ENCODE results near the gene IGFL4.

Gene IGFL4

GRCh38 chr19:46014534-46014933 lies 26.3 kb downstream of the IGFL4 start:
- Histone ChIP-seq H3K36me3 (replicated peaks; ENCODE audit: insufficient read depth, low read length) (no peaks in the 10 kb centered on the region), H3K9me2 (replicated peaks; ENCODE audit: insufficient read depth, low read length) (no peaks in the 10 kb centered on the region), H3K4me2 (ENCODE audit: low read depth, low read length) (no peak overlapping the region), H3K9ac (ENCODE audit: low read length) (no peak overlapping the region), H3F3A (ENCODE audit: insufficient read depth, low read length) (peaks cover 6% of the 10 kb centered on the region), H2AFZ (ENCODE audit: low read length) (no peak overlapping the region), H3K9me3 (replicated peaks; ENCODE audit: insufficient read depth, low read length) (no peaks in the 10 kb centered on the region), H3K27me3 (replicated peaks; ENCODE audit: insufficient read depth, low read length) (no peaks in the 10 kb centered on the region), H3K27ac (ENCODE audit: low read length) (no peak overlapping the region), H3K4me1 (ENCODE audit: low read length) (0 out of 2 replicates have a peak, but pooled peaks cover 4% of the 10 kb centered on the region), H3K79me2 (ENCODE audit: low read length) (no peaks in the 10 kb centered on the region), H4K20me1 (ENCODE audit: insufficient read depth, low read length) (no peaks in the 10 kb centered on the region), H3K4me3 (ENCODE audit: low read length) (no peak overlapping the region)
- DNase-seq: no peak
- TF ChIP-seq EZH2phosphoT487 (IDR thresholded peaks at IDR 0.05; ENCODE audit: low read length): no peak
- TF ChIP-seq CTCF (IDR thresholded peaks at IDR 0.05; ENCODE audit: low read length): no peak
- no peak for TF ChIP-seq EZH2 (optimal IDR thresholded peaks at IDR 0.05; ENCODE audit: low read depth, low read length)

GRCh38 chr19:46009530-46010510 lies 31.0 kb downstream of the IGFL4 start:
- Histone ChIP-seq H3K9ac (ENCODE audit: low read length) (no peak overlapping the region), H3K4me1 (ENCODE audit: low read length) (no peaks in the 10 kb centered on the region), H3K4me3 (ENCODE audit: low read length) (no peak overlapping the region), H3F3A (ENCODE audit: insufficient read depth, low read length) (peaks cover 6% of the 10 kb centered on the region; the same call in 1 of the 2 replicates), H3K4me2 (ENCODE audit: low read depth, low read length) (no peak overlapping the region), H3K9me3 (replicated peaks; ENCODE audit: insufficient read depth, low read length) (no peaks in the 10 kb centered on the region), H2AFZ (ENCODE audit: low read length) (no peak overlapping the region), H3K36me3 (replicated peaks; ENCODE audit: insufficient read depth, low read length) (no peaks in the 10 kb centered on the region), H3K27me3 (replicated peaks; ENCODE audit: insufficient read depth, low read length) (no peaks in the 10 kb centered on the region), H3K9me2 (replicated peaks; ENCODE audit: insufficient read depth, low read length) (no peaks in the 10 kb centered on the region), H3K27ac (ENCODE audit: low read length) (no peak overlapping the region), H3K79me2 (ENCODE audit: low read length) (no peaks in the 10 kb centered on the region), H4K20me1 (ENCODE audit: insufficient read depth, low read length) (no peaks in the 10 kb centered on the region)
- peak; percentile 30 for DNase-seq
- TF ChIP-seq CTCF (IDR thresholded peaks at IDR 0.05; ENCODE audit: low read length) (peak; percentile 82), EZH2phosphoT487 (IDR thresholded peaks at IDR 0.05; ENCODE audit: low read length) (no peak)

- Histone ChIP-seq H3K4me3 (ENCODE audit: low read length) (no peak overlapping the region), H3K4me1 (ENCODE audit: low read length) (no peaks in the 10 kb centered on the region), H3K4me2 (ENCODE audit: low read depth, low read length) (no peak overlapping the region), H3K79me2 (ENCODE audit: low read length) (no peaks in the 10 kb centered on the region), H3F3A (ENCODE audit: insufficient read depth, low read length) (no peaks in the 10 kb centered on the region), H3K27ac (ENCODE audit: low read length) (no peak overlapping the region), H3K9ac (ENCODE audit: low read length) (no peak overlapping the region), H3K27me3 (replicated peaks; ENCODE audit: insufficient read depth, low read length) (no peaks in the 10 kb centered on the region), H2AFZ (ENCODE audit: low read length) (no peak overlapping the region), H4K20me1 (ENCODE audit: insufficient read depth, low read length) (no peaks in the 10 kb centered on the region), H3K9me3 (replicated peaks; ENCODE audit: insufficient read depth, low read length) (no peaks in the 10 kb centered on the region), H3K36me3 (replicated peaks; ENCODE audit: insufficient read depth, low read length) (no peaks in the 10 kb centered on the region), H3K9me2 (replicated peaks; ENCODE audit: insufficient read depth, low read length) (no peaks in the 10 kb centered on the region)
- no peak for DNase-seq
- TF ChIP-seq EZH2phosphoT487 (IDR thresholded peaks at IDR 0.05; ENCODE audit: low read length): no peak
- TF ChIP-seq EZH2 (optimal IDR thresholded peaks at IDR 0.05; ENCODE audit: low read depth, low read length): no peak
- TF ChIP-seq CTCF (IDR thresholded peaks at IDR 0.05; ENCODE audit: low read length): no peak
Measured at GRCh38 chr19:46006411-46006810, 34.4 kb downstream of the IGFL4 start.

All from MM.1S (cell line).